GM19468 (cell line): ENCODE data around the gene HSD17B4.
"Not testable (repeated sequence)": the region's sequence is repeated elsewhere in the genome, so short reads cannot be mapped to it uniquely, and the experiment has no call there.

Experiments
- ATAC-seq: cut with Tn5 transposase; IDR thresholded peaks from one replicate; pipeline ENCODE4 v1.9.1; 2021; ENCODE audit warnings: mild to moderate bottlenecking, moderate library complexity, moderate number of reproducible peaks; ENCODE audit not compliant: unreplicated experiment; ENCODE audit errors: extremely low read depth

HSD17B4 gene

DNA sequence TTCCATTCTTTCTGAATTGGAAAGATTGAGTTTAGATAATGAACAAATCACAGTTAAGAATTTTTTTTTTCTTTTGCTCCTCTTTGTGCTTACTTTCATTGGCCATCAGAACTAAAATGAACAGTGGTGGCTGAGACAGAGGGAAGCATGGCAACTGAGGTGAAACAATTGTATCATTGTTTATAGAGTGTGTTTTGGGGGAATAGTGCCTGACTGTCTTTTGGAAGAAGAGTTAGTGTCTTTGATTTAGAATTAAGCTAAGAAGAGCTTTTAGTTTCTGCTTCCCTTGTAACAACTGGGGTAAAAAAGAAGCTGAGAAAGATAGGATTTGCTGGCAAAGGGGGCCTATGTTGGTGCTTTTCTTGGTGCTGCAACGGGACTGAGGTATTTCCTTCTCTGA, 24.0 kb downstream of the HSD17B4 start:
- no peak for ATAC-seq

GRCh38 chr5:119478781-119479180, 26.5 kb downstream of the HSD17B4 start:
- ATAC-seq: no peak

DNA sequence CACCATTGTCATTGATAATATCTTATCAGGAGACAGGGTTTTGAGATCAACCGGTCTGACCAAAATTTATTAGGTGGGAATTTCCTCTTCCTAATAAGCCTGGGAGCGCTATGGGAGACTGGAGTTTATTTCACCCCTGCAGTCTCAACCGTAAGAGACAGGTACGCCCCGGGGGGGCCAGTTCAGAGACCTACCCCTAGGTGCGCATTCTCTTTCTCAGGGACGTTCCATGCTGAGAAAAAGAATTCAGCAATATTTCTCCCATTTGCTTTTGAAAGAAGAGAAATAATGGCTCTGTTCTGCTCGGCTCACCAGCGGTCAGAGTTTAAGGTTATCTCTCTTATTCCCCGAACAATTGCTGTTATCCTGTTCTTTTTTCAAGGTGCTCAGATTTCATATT, 28.3 kb downstream of the HSD17B4 start:
- not testable (repeated sequence) for ATAC-seq

DNA sequence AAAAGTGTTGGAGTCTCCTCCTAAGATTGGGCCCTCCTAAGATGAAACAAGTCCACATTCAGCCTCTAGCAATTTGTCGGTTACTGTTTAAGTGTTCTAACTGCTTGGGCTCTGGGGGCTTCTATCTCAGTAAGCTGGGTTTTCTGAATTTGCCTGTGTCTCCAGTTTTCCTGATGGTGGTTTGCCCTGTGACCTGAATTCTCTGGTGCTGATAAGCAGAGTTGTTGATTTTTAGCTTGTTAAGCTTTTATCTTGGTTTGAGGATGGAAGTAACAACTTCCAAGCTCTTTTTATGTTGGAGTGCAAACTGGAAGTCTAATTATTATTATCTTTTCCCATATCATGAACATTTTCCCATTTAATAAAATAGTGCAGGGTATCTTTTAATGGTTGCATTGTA, 30.9 kb downstream of the HSD17B4 start:
- no peak for ATAC-seq

- ATAC-seq: no peak
These were observed 32.6 kb downstream of the HSD17B4 start for GRCh38 chr5:119484884-119485283.

- ATAC-seq: no peak
These were observed 49.4 kb downstream of the HSD17B4 start for GRCh38 chr5:119501671-119502179.

- not testable (repeated sequence) for ATAC-seq
These were observed 51.6 kb downstream of the HSD17B4 start for GRCh38 chr5:119503939-119504338.

- no peak for ATAC-seq
These were observed 60.0 kb downstream of the HSD17B4 start for GRCh38 chr5:119512277-119512676.

DNA sequence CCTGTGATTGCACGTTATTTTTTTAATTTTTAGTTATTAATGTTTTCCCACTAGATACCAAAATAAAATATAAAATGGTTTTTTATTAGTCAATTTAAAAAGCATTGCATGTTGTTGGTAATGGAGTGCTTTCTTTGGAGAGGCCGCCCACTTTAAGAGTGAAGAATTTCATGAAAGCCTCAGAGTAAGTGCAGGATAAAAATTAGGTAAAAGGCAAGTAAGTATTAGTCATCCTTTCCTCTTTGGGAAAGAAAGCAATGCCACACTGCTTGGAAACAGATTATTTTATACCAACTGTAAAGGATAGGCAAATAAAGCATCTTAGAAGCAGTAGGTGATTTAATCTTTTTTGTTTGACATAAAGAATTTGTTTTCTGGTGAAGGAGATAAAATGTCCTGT, 62.9 kb downstream of the HSD17B4 start:
- no peak for ATAC-seq

DNA sequence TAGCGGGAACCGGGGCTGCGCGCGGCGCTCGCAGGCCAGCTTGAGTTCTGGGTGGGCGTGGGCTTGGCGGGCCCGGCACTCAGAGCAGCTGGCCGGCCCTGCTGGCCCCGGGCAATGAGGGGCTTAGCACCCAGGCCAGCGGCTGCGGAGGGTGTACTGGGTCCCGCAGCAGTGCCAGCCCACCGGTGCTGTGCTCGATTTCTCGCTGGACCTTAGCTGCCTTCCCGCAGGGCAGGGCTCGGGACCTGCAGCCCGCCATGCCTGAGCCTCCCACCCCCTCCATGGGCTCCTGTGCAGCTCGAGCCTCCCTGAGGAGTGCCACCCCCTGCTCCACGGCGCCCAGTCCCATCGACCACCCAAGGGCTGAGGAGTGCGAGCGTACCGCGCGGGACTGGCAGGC, 64.8 kb downstream of the HSD17B4 start:
- not testable (repeated sequence) for ATAC-seq

GRCh38 chr5:119521232-119521631, 68.9 kb downstream of the HSD17B4 start:
- no peak for ATAC-seq

GRCh38 chr5:119522841-119523240, 70.5 kb downstream of the HSD17B4 start:
- no peak for ATAC-seq

GRCh38 chr5:119524485-119524884, 72.2 kb downstream of the HSD17B4 start:
- ATAC-seq: no peak

DNA sequence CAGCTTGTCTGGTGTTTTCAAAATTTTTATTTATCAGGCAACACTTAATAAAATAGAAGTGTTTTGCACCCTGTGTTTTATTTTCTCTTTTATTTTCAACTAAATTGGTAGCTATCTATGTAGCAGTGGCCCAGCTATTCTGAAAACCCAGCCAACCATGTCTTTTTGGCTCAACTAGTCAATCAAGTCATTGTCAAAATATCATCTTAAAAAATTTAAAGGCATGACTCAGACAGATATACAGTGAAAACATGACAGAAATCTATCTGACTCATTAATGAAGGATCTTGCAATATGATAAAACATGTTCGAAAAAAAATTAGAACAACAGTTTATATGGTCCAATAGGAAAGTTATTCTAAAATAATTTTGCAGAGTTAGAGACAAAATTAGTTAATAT, 75.1 kb downstream of the HSD17B4 start:
- no peak for ATAC-seq

GRCh38 chr5:119529811-119530210, 77.5 kb downstream of the HSD17B4 start:
- ATAC-seq: no peak

DNA sequence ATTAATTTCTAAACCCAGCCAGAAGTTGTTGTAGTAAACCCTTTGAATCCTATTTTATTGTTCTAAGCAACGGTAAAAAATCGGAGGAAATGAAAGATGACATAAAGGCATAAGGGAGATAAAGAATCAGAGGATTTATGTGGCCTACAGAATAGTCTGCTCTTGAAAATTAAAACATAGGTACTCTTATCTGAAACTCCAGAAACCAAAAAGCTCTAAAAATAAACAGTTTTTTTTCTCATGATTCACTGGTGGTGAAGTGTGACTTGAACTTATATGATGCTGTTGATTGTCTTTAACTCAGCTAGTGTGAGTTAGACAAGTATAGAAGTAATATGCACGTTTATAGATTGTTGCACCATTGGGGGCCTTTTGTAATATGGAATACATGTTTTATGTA, 80.3 kb downstream of the HSD17B4 start:
- ATAC-seq: no peak

DNA sequence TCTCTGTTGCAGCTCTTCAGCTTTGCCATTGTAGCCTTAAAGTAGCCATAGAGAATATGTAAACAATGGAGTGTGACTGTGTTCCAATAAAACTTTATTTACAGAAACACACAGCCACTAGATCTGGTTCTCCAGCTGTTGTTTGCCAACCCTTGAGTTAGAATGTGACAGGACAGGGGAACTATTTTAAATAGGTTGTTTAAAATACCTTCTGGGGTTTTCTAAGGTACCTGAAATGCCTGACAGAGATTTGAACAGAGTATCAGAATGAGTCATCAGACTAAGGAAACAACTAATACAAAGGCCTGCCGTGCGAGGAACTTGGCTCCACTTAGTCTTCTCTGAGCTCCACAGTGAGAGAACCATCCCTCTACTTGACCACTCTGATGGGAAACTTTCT, 85.4 kb downstream of the HSD17B4 start:
- ATAC-seq: peak; percentile 100

DNA sequence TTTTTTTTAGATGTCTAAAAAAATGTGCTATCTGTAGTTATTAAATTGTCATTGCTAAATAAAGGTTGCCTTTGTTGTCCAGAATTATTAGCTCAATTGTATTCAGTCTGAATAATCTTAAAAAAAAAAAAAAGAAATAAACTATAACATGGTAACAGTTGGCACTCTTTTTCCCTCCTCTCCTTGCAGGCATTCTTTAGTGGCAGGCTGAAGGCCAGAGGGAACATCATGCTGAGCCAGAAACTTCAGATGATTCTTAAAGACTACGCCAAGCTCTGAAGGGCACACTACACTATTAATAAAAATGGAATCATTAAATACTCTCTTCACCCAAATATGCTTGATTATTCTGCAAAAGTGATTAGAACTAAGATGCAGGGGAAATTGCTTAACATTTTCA, 89.4 kb downstream of the HSD17B4 start:
- no peak for ATAC-seq

DNA sequence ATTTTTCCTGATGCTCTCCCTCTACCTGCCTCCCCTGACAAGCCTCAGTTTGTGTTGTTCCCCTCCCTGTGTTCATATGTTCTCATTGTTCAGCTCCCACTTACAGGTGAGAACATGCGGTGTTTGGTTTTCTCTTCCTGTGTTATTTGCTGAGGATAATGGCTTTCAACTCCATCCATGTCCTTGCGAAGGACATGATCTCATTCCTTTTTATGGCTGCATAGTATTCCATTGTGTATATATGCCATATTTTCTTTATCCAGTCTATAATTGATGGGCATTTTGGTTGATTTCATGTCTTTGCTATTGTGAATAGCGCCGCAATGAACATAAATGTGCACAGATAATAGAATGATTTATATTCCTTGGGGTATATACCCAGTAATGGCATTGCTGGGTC, 99.5 kb downstream of the HSD17B4 start:
- no peak for ATAC-seq

- ATAC-seq: no peak
These were observed 102.3 kb downstream of the HSD17B4 start for GRCh38 chr5:119554597-119554996.

GRCh38 chr5:119570910-119571309, 118.6 kb downstream of the HSD17B4 start:
- ATAC-seq: no peak

GRCh38 chr5:119578937-119579336, 126.6 kb downstream of the HSD17B4 start:
- peak; percentile 33 for ATAC-seq

DNA sequence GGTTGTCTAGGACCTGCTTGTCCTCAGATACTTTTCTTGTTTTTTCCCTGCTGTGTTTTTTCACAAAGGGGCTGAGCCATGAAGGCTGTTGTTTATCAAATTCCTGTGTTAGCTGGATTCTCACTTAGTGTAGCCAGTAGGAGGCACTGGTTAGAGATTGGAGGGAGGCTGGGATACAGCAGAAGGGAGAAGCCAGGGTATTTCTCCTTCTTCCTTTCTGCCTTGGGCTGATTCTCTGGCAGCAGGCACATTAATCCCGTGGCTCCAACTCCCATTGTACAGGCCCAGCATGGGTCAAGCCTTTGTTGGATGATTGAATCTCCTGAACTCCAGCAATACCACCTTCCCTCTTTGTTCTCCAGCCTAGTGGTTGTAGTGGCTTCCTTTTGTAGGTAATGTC, 130.7 kb downstream of the HSD17B4 start:
- ATAC-seq: no peak
